Measurements from ENCODE around the gene SAMD4A.

SAMD4A gene

GRCh38 chr14:54742492-54743350 lies 175.8 kb downstream of the SAMD4A start:
- TF ChIP-seq SUZ12 (IDR thresholded peaks at IDR 0.05) (no peak), BHLHE40 (IDR thresholded peaks at IDR 0.05; ENCODE audit: borderline replicate concordance) (no peak), HDGF (IDR thresholded peaks at IDR 0.05; ENCODE audit: borderline replicate concordance) (no peak), ZNF384 (IDR thresholded peaks at IDR 0.05) (no peak), FOXK2 (IDR thresholded peaks at IDR 0.05) (no peak), TARDBP (IDR thresholded peaks at IDR 0.05) (no peak), LEF1 (IDR thresholded peaks at IDR 0.05; ENCODE audit: borderline replicate concordance) (no peak), NFRKB (IDR thresholded peaks at IDR 0.05) (no peak), FOXM1 (IDR thresholded peaks at IDR 0.05; ENCODE audit: borderline replicate concordance) (no peak), PKNOX1 (IDR thresholded peaks at IDR 0.05) (no peak), ELF4 (IDR thresholded peaks at IDR 0.05) (no peak), FOXA1 (IDR thresholded peaks at IDR 0.05) (no peak), ARNT (IDR thresholded peaks at IDR 0.05) (no peak), SP1 (IDR thresholded peaks at IDR 0.05) (no peak), CTBP1 (IDR thresholded peaks at IDR 0.05; ENCODE audit: borderline replicate concordance) (no peak), L3MBTL2 (conservative IDR thresholded peaks at IDR 0.05) (no peak)
- ChIA-PET CTCF (no interaction called here), POLR2A (no interaction called here)
- DNase-seq (ENCODE audit: extremely low spot score): no peak

- TF ChIP-seq SUZ12 (IDR thresholded peaks at IDR 0.05) (no peak), ZNF384 (IDR thresholded peaks at IDR 0.05) (no peak), L3MBTL2 (conservative IDR thresholded peaks at IDR 0.05) (no peak), HDGF (IDR thresholded peaks at IDR 0.05; ENCODE audit: borderline replicate concordance) (no peak), FOXA1 (IDR thresholded peaks at IDR 0.05) (no peak), NFRKB (IDR thresholded peaks at IDR 0.05) (no peak), ARNT (IDR thresholded peaks at IDR 0.05) (no peak), SP1 (IDR thresholded peaks at IDR 0.05) (no peak), CTBP1 (IDR thresholded peaks at IDR 0.05; ENCODE audit: borderline replicate concordance) (no peak), PKNOX1 (IDR thresholded peaks at IDR 0.05) (no peak)
- ChIA-PET POLR2A (no interaction called here), CTCF (no interaction called here)
- DNase-seq (ENCODE audit: extremely low spot score): no peak
These were observed 176.5 kb downstream of the SAMD4A start for GRCh38 chr14:54743382-54743781.

- CTCF ChIA-PET: interaction anchor here (1.4 kb wide), 1 partner anchor 28 kb away, joined by 6 read pairs; no protein-coding TSS in a partner anchor
- POLR2A ChIA-PET: no interaction called here
- TF ChIP-seq FOXK2 (IDR thresholded peaks at IDR 0.05) (no peak), FOXM1 (IDR thresholded peaks at IDR 0.05; ENCODE audit: borderline replicate concordance) (no peak), CTBP1 (IDR thresholded peaks at IDR 0.05; ENCODE audit: borderline replicate concordance) (no peak), ELF4 (IDR thresholded peaks at IDR 0.05) (no peak), BHLHE40 (IDR thresholded peaks at IDR 0.05; ENCODE audit: borderline replicate concordance) (no peak), NFRKB (IDR thresholded peaks at IDR 0.05) (no peak), L3MBTL2 (conservative IDR thresholded peaks at IDR 0.05) (no peak), FOXA1 (IDR thresholded peaks at IDR 0.05) (no peak), HDGF (IDR thresholded peaks at IDR 0.05; ENCODE audit: borderline replicate concordance) (no peak), SP1 (IDR thresholded peaks at IDR 0.05) (no peak), PKNOX1 (IDR thresholded peaks at IDR 0.05) (no peak), ARNT (IDR thresholded peaks at IDR 0.05) (no peak), TARDBP (IDR thresholded peaks at IDR 0.05) (no peak), LEF1 (IDR thresholded peaks at IDR 0.05; ENCODE audit: borderline replicate concordance) (no peak)
- no peak for DNase-seq (ENCODE audit: extremely low spot score)
These were observed 179.1 kb downstream of the SAMD4A start for GRCh38 chr14:54746019-54746418.

- ChIA-PET CTCF (no interaction called here), POLR2A (no interaction called here)
- no peak for DNase-seq (ENCODE audit: extremely low spot score)
- TF ChIP-seq TARDBP (IDR thresholded peaks at IDR 0.05): no peak
- no peak for TF ChIP-seq ZNF384 (IDR thresholded peaks at IDR 0.05)
- no peak for TF ChIP-seq CTBP1 (IDR thresholded peaks at IDR 0.05; ENCODE audit: borderline replicate concordance)
- no peak for TF ChIP-seq ARNT (IDR thresholded peaks at IDR 0.05)
- no peak for TF ChIP-seq LEF1 (IDR thresholded peaks at IDR 0.05; ENCODE audit: borderline replicate concordance)
- no peak for TF ChIP-seq FOXA1 (IDR thresholded peaks at IDR 0.05)
- no peak for TF ChIP-seq L3MBTL2 (conservative IDR thresholded peaks at IDR 0.05)
- TF ChIP-seq FOXM1 (IDR thresholded peaks at IDR 0.05; ENCODE audit: borderline replicate concordance): no peak
- TF ChIP-seq HDGF (IDR thresholded peaks at IDR 0.05; ENCODE audit: borderline replicate concordance): no peak
- TF ChIP-seq SUZ12 (IDR thresholded peaks at IDR 0.05): no peak
- no peak for TF ChIP-seq NFRKB (IDR thresholded peaks at IDR 0.05)
- TF ChIP-seq SP1 (IDR thresholded peaks at IDR 0.05): no peak
- TF ChIP-seq PKNOX1 (IDR thresholded peaks at IDR 0.05): no peak
- no peak for TF ChIP-seq FOXK2 (IDR thresholded peaks at IDR 0.05)
- no peak for TF ChIP-seq BHLHE40 (IDR thresholded peaks at IDR 0.05; ENCODE audit: borderline replicate concordance)
- no peak for TF ChIP-seq ELF4 (IDR thresholded peaks at IDR 0.05)
These were observed 180.7 kb downstream of the SAMD4A start for GRCh38 chr14:54747616-54748015.

- no peak for DNase-seq (ENCODE audit: extremely low spot score)
- ChIA-PET CTCF (no interaction called here), POLR2A (no interaction called here)
- TF ChIP-seq HDGF (IDR thresholded peaks at IDR 0.05; ENCODE audit: borderline replicate concordance) (no peak), ARNT (IDR thresholded peaks at IDR 0.05) (no peak), BHLHE40 (IDR thresholded peaks at IDR 0.05; ENCODE audit: borderline replicate concordance) (no peak), ELF4 (IDR thresholded peaks at IDR 0.05) (no peak), LEF1 (IDR thresholded peaks at IDR 0.05; ENCODE audit: borderline replicate concordance) (no peak)
These were observed 182.3 kb downstream of the SAMD4A start for GRCh38 chr14:54749180-54749579.

All from HEK293T (cell line).